Measurements from ENCODE around the gene RHOB. TPM values are rescaled to one million over a fixed set of nuclear protein-coding genes. Genes with fewer than 3 reads are reported as not detected.
A peak's percentile ranks its signal among the peaks of the same experiment; 100 is the strongest.

The RHOB gene
- total RNA-seq, 2 donors from 2014 or later: 141 to 332 TPM

DNA sequence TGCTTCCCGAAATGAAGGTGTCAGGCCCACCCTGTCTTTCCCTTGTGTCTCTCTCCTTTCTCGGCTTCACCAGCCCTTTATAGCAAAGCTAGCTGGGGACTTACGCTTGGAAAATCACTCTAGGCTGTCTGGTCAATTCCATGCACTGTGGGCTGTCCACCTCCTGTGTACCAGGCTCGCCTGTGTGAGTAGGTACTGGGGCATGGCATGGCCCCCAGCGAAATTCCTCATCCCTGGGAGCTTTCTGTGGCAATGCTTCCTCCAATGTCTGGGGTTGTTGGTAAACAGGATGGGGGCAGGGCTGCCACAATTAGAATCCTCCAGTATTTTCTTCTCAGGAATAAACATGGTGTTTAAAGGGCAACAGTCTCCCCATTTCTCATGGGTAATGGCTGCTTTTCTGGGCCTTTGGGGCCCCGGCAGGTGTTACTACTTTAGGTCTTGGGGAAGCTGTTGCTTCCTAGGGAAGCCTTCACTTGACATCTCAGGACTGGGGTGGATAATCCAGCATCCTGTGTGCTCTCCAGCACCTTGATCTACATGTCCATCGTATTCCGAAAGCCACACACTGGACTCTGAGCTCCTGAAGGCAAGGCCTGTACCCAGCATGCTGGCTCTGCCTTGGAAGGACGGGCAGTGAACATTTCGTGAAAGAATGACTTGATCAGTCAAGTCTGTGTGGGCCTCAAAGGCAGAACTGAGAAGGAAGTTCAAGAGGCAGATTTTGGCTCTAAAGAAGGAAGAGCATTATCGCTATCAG is 21.1 kb downstream of the RHOB start:
- intact Hi-C loops (cut with DNase I, micrococcal nuclease): no loop called here
- ATAC-seq (no peak), DNase-seq (no peak)

DNA sequence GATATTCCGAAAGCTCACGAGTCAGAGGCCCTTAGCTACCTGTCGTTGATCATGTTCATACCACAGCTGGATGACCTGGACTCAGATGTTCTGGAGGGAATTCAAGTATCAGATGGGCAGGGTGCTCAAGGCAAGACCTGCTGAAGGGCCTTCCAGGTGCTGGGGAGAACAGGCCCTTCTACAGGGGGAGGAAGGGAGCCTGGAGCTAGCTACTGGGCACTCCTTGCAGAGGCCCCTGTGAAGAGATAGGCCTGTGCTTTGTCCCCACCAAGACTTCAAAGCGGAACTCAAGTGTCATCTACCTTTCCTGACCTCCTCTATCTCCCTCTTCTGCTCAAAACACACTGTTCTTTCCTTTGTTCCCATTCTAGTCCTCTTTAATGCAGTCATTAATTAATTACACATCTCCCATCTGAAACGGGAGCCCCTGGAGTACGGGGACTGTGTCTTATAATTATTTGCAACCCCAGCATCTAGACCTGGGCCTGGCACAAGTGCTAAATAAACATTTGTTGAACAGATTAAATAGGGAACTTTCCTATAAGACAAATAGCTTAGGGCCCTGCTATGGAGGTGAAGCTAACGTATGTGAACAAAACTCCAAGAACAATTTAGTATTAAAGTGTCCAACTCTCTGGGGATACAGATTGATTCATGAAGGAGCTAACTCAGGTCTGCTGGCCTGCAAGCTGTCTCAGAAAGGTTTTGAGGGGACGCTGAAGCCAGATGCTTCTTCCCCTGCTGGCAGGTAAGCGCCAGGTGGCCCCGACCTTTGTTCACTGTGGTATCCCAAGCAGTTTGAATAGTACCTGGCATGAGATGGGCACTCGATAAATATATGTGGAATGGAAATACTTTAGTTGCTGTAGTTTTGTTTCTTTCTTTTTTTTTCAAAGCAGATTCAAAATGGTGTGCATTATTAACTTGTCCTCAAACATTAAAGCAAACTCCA is 22.0 kb downstream of the RHOB start:
- intact Hi-C loops (cut with DNase I, micrococcal nuclease): no loop called here
- DNase-seq (no peak), ATAC-seq (no peak)

DNA sequence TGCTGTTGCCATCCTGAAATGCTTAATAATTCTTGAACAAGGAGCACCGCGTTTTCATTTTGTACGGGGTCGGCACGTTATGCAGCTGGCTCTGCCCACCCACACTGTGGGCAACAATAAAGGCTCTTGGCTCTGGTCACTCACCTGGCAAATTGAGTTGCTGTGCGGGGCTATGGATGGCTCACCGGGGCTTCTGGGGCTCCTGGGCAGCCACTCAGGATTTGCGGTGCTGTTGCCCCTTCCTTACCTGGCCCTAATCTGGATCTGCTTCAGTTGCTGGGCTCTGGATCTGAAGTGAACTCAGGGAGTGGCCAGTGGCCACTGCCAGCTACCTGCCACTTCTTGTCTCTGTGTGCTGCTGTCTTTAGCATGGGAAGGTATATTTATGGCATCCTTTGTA is 22.7 kb downstream of the RHOB start:
- no peak for ATAC-seq
- intact Hi-C loops (cut with DNase I, micrococcal nuclease): no loop called here
- no peak for DNase-seq

GRCh38 chr2:20470211-20470610 is 23.3 kb downstream of the RHOB start:
- no peak for ATAC-seq
- no peak for DNase-seq
- intact Hi-C loops (cut with DNase I, micrococcal nuclease): no loop called here

DNA sequence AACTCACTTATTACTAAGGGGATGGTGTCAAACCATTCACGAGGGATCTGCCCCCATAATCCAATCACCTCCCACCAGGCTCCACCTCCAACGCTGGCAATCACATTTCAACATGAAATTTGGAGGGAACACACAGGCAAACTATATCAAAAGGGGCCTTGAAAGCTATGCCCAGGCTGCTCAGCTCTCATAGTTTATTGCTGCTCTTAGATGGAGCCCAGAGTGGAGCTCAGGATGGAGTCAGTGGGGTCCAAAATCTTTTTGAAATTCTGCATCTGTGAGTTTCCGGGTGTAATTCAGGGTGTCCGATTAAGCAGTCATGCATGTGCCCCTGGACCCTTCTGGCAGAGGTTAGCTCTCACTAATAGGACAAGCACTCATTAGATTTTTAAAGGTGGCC is 24.3 kb downstream of the RHOB start:
- intact Hi-C loops (cut with DNase I, micrococcal nuclease): no loop called here
- DNase-seq: no peak
- no peak for ATAC-seq

DNA sequence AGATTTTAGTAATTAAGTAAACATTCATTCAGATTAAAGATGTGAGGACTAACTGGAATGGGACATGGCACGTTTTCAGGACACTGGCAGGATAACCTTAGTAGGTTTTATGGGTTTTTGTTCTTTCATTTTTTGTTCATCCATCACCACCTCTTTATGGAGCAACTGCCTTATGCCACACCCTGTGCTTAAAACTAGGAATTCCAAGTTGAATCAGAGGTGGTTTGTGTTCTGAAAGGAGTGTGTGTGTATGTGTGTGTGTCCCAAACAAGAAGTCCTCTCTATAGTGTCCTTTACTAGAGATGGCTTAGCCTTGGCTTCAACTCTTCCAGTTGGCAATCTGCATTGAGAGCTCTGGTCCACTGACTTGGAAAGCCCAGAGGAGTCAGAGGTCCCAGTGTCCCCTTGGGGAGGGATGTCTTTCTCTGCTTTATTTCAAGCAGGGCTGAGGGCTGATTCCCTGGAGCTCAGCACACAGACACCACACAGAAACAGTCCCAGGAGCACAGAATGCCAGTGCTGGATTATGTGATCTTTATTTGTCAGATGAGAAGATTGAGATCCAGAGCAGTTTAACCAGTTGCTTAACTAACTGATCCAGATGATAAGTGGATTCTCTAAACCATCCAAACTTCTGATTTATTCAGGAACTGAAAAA is 25.2 kb downstream of the RHOB start:
- ATAC-seq (no peak), DNase-seq (no peak)
- intact Hi-C loops (cut with DNase I, micrococcal nuclease): no loop called here

GRCh38 chr2:20472569-20472968 is 25.7 kb downstream of the RHOB start:
- no peak for ATAC-seq
- intact Hi-C loops (cut with DNase I, micrococcal nuclease): no loop called here
- no peak for DNase-seq

GRCh38 chr2:20473128-20473527 is 26.3 kb downstream of the RHOB start:
- no peak for ATAC-seq
- intact Hi-C loops (cut with DNase I, micrococcal nuclease): no loop called here
- no peak for DNase-seq

GRCh38 chr2:20474757-20475566 is 28.1 kb downstream of the RHOB start:
- ATAC-seq (no peak), DNase-seq (no peak)
- intact Hi-C loops (cut with DNase I, micrococcal nuclease): no loop called here

GRCh38 chr2:20475567-20475952 is 28.7 kb downstream of the RHOB start:
- ATAC-seq (no peak), DNase-seq (no peak)
- intact Hi-C loops (cut with DNase I, micrococcal nuclease): no loop called here

GRCh38 chr2:20476481-20476880 is 29.6 kb downstream of the RHOB start:
- DNase-seq (no peak), ATAC-seq (no peak)
- intact Hi-C loops (cut with DNase I, micrococcal nuclease): no loop called here

DNA sequence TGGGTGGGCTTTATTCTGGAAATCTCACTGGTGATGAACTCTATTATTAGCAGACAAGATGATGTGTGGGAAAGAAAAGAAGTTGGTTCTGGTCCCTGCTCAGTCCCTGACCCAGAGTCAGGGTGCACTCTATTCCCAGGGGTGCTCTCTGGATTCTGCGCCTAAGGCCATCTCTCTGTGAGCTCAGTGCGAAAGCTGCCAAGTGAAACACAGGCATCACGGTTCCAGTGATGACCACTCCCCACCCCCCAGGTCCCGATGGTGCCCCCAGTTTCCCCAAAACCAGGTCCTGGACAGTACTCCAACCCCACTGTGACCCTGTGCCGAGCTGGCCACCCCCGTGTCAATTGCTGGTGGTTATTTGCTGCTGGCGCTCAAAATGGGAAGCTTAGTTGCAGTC is 30.1 kb downstream of the RHOB start:
- DNase-seq (no peak), ATAC-seq (no peak)
- intact Hi-C loops (cut with DNase I, micrococcal nuclease): no loop called here

DNA sequence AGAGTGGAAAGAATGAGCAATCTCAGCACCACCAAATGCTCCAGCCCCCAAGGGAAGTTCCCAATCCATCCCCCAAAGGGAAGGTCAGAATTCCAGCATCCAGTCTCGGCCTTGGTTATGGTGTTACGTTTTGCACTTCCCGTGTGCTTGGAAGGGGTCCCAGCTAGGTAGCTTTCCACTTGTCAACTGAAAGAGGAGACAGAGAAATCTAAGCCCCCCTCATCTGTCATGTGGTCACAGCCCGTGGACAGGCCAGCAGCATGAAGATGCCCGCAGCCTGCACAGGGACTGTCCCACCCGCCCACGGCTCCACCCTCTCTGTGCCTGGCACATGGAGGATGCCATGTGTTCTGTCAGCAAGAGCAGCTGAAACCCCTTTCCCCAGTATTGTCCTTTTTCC is 32.1 kb downstream of the RHOB start:
- DNase-seq (no peak), ATAC-seq (no peak)
- intact Hi-C loops (cut with DNase I, micrococcal nuclease): no loop called here

DNA sequence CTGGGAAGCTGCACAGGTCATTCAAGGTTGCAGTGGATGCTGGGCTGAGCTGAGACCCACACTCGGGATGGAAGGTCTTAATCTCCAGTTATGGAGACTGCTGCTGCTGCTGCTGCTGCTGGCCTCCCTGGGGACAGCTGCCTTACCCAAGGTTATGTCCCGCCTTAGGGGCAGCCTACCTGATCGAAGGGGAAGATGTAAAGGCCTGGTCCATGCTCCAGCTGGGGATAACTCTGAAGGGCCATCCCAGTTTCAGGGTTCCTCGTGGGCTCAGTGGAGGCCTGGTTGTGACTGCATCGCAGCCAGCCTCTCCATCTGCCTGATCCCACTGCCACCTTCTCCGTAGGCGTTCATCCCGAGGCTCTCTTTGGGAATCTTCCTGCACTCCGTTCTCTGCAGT is 33.0 kb downstream of the RHOB start:
- intact Hi-C loops (cut with DNase I, micrococcal nuclease): no loop called here
- DNase-seq (no peak), ATAC-seq (no peak)

DNA sequence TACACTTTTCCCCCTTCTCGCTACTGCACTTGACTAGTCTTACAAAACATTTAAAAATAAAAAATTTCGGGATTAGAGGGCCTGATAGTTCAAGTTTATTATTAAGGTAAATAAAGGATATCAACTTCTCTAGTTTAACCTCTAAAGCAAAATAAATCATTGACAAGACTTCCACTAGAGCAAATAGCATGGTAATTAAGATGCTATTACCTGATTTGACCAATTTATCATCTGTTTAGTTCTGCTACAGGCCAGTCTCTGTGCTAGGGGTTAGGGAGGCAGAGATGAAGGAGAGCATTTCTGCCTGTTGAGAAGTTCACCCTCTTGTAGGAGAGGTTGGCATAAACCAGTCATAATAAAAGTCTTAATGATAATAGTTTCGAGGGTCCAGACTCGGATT is 34.0 kb downstream of the RHOB start:
- DNase-seq (no peak), ATAC-seq (no peak)
- intact Hi-C loops (cut with DNase I, micrococcal nuclease): no loop called here

DNA sequence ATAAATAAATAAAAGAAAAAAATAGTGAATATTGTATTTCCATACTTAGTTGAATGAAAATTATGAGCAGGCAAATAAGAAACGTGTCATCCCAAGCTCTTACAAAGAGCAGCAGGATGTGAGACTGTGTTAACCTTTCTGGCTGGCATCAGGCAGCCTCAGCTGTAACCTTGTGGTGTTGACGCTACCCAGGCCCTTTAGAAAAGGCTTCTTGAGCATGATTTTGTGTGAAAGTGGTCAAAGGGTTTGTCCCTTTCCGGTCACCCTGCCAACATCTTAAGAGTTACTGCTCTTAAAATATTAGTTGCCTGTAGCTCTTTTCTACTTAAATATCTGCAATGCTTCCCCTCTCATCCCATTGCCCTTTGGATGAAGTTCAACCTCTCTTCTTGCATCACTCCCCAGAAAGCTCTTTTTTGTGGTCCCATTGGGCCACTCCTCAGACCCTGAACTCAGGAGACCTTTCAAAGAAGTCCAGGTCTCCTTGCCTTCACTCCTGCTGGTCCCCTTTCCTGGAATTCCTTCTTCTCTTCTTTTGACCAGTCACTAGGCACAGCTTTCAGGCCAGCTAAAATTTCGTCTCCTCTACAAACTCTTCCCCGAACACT is 35.0 kb downstream of the RHOB start:
- ATAC-seq: no peak
- DNase-seq: no peak
- intact Hi-C loops (cut with DNase I, micrococcal nuclease): no loop called here

DNA sequence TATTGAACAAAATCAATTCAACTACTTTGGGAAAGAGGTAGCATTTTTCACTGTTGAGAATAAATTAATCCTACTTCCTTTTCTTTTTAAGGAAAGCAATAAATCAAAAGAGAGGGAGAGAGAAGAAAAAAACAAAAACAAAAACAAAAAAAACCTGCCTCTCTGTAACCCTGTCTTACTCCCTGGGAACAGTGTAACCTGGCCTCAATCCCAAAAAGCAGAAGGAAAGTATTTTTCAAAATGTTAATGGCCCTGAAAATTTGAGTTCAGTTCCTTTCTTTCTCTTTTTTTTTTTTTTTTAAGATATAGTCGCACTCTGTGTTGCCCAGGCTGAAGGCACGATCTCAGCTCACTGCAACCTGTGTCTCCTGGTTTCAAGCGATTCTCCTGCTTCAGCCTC is 35.9 kb downstream of the RHOB start:
- no peak for ATAC-seq
- DNase-seq: no peak
- intact Hi-C loops (cut with DNase I, micrococcal nuclease): no loop called here

- ATAC-seq (no peak), DNase-seq (peak in 1 of 2 donors; percentile 49)
- intact Hi-C loops (cut with DNase I, micrococcal nuclease): no loop called here
Measured at GRCh38 chr2:20483194-20483895, 36.5 kb downstream of the RHOB start.
